Spleen (tissue), 11 donors: ENCODE data around the gene SPATA19. TPM values are rescaled to one million over a fixed set of nuclear protein-coding genes. Genes with fewer than 3 reads are reported as not detected.
A peak's percentile ranks its signal among the peaks of the same experiment; 100 is the strongest.

Experiments
- DNase-seq: peaks from one replicate; pipeline ENCODE4 v3.0.0-alpha.2; 2020
- H3K27ac ChIP-seq, 8 donors: fragments of 200-600 bp; sonication (generic) in 7 of 8; 1 replicate in 4 of 8; 2 replicates in 4 of 8; pipeline versions ENCODE4 v1.5.0 to v1.8.0; 2016 to 2021; ENCODE audit warnings: inconsistent platforms in 4 of 8, mild to moderate bottlenecking in 4 of 8, moderate library complexity in 1 of 8
- H3K27me3 ChIP-seq, 7 donors: fragments of 200-600 bp; sonication (generic) in 6 of 7; replicated peaks in 1 of 7; 1 replicate in 4 of 7; 2 replicates in 3 of 7; pipeline versions ENCODE4 v1.5.0 to v1.8.0; 2016 to 2021; ENCODE audit warnings: inconsistent platforms in 3 of 7, mild to moderate bottlenecking in 1 of 7
- H3K36me3 ChIP-seq, 6 donors: fragments of 200-600 bp; sonication (generic) in 5 of 6; 1 replicate in 4 of 6; 2 replicates in 2 of 6; pipeline versions ENCODE4 v1.5.0 to v1.8.0; 2016 to 2021; ENCODE audit warnings: inconsistent platforms in 2 of 6
- H3K4me1 ChIP-seq, 6 donors: fragments of 200-600 bp; sonication (generic) in 5 of 6; 1 replicate in 3 of 6; 2 replicates in 3 of 6; pipeline versions ENCODE4 v1.5.0 to v1.8.0; 2016 to 2021; ENCODE audit warnings: inconsistent platforms in 3 of 6
- H3K4me3 ChIP-seq, 8 donors: fragments of 200-600 bp; sonication (generic) in 7 of 8; 1 replicate in 4 of 8; 2 replicates in 4 of 8; pipeline versions ENCODE4 v1.5.0 to v1.8.0; 2016 to 2021; ENCODE audit warnings: inconsistent platforms in 4 of 8, mild to moderate bottlenecking in 4 of 8, moderate library complexity in 2 of 8
- H3K9me3 ChIP-seq, 8 donors: fragments of 200-600 bp; sonication (generic) in 7 of 8; 1 replicate in 4 of 8; 2 replicates in 4 of 8; pipeline versions ENCODE4 v1.5.0 to v1.8.0; 2016 to 2021; ENCODE audit warnings: inconsistent platforms in 4 of 8
- CTCF ChIP-seq, 11 experiments: fragments of 200-600 bp in 7 of 11; fragments of 450-650 bp in 4 of 11; sonication (generic) in 4 of 11; IDR thresholded peaks in 8 of 11; conservative IDR thresholded peaks in 3 of 11; 1 replicate in 7 of 11; 2 replicates in 4 of 11; pipeline versions ENCODE4 v1.4.0 to v1.8.0; 2016 to 2021; ENCODE audit warnings: antibody characterized with exemption in 11 of 11, inconsistent platforms in 4 of 11, mild to moderate bottlenecking in 1 of 11
- POLR2A ChIP-seq, 3 donors: fragments of 450-650 bp; IDR thresholded peaks; one replicate each; pipeline ENCODE4 v1.5.1; 2017; ENCODE audit warnings: antibody characterized with exemption in 3 of 3, mild to moderate bottlenecking in 1 of 3
- POLR2AphosphoS5 ChIP-seq, 3 donors: sonication (generic); formaldehyde crosslinking; IDR thresholded peaks; one replicate each; pipeline ENCODE4 v1.5.1; 2017; ENCODE audit warnings: antibody characterized with exemption in 3 of 3
- WGBS, 5 donors: extraction: QIAGEN DNeasy Blood & Tissue Kit in 3 of 5; methylation state at CpG; one replicate each; pipeline versions ENCODE4 v1.1.5 to v1.1.7; 2013 to 2018; 5-methylcytosine and 5-hydroxymethylcytosine counted together
- intact Hi-C: fragments of 100-400 bp; cut with DNase I; formaldehyde crosslinking; loops from one replicate; pipeline ENCODE4 v1.15.0; 2023; ENCODE audit warnings: low total_unique reads
- polyA plus RNA-seq, 3 donors: library from polyadenylated mRNA; stranded (reverse); fragments of 200-250 nt; gene quantifications; one replicate each; pipeline ENCODE4 v1.2.1, GENCODE V29; 2013
- total RNA-seq, 7 donors: library from RNA; depleted of rRNA in 3 of 7; stranded (reverse); fragments of >200 nt in 3 of 7; fragmentation: NEBNext Ultra II Directional in 4 of 7; extraction: Animal tissue kit (Norgen Biotek cat#: 25700) in 4 of 7; gene quantifications; one replicate each; pipeline versions ENCODE4 v1.1.0 to v1.2.1, GENCODE V29; 2016 to 2021
- donor health status: healthy with polysubstance abuse.
- donor health status: DM: no; HTN: no; CAD: no; lungs with moderate emphysema.
- donor health status: DM: no; HTN: no; CAD: no.
- donor health status: Bipolar disorder and iron deficiency.
- donor health status: healthy.
- donor health status: DM: no; HTN: no; CAD: no.
- donor health status: DM: yes; HTN: yes; CAD: no.

Gene SPATA19
- total and polyA plus RNA-seq, 10 donors = 0.15 TPM; not detected in 9

- Histone ChIP-seq H3K36me3 (no peaks in the 10 kb centered on the region), H3K27ac (no peak overlapping the region), H3K27me3 (peaks cover 0 to 21% (median 4%) of the 10 kb centered on the region in 7 donors), H3K4me3 (no peak overlapping the region), H3K9me3 (peaks cover 0 to 11% (median 6%) of the 10 kb centered on the region in 8 donors), H3K4me1 (no peaks in the 10 kb centered on the region)
- 47 to 59% (median 52%) methylated on average over 12 of the region's 12 CpGs for WGBS, 5 donors
- no peak for DNase-seq
- intact Hi-C loops = loop anchor here (5.0 to 10.0 kb wide), 3 partner anchors 671 to 754 kb away; no protein-coding TSS in a partner anchor
- TF ChIP-seq POLR2AphosphoS5 (IDR thresholded peaks at IDR 0.05) = no peak
- peak in 2 of 11 experiments; percentile 26 to 40 for TF ChIP-seq CTCF (IDR thresholded peaks at IDR 0.05 in 8 of 11, conservative IDR thresholded peaks at IDR 0.05 in 3 of 11)
Observed at GRCh38 chr11:133835593-133836548, 9.4 kb downstream of the SPATA19 start.

GRCh38 chr11:133834682-133835592, 10.4 kb downstream of the SPATA19 start:
- intact Hi-C loops = loop anchor here (5.0 to 10.0 kb wide), 3 partner anchors 670 to 753 kb away; no protein-coding TSS in a partner anchor
- Histone ChIP-seq H3K36me3 (no peaks in the 10 kb centered on the region), H3K27ac (no peak overlapping the region), H3K4me3 (no peak overlapping the region), H3K9me3 (peaks cover 0 to 11% (median 6%) of the 10 kb centered on the region in 8 donors), H3K27me3 (peaks cover 0 to 21% (median 4%) of the 10 kb centered on the region in 7 donors), H3K4me1 (no peaks in the 10 kb centered on the region)
- TF ChIP-seq POLR2AphosphoS5 (IDR thresholded peaks at IDR 0.05) (no peak), CTCF (IDR thresholded peaks at IDR 0.05 in 8 of 11, conservative IDR thresholded peaks at IDR 0.05 in 3 of 11) (peak; percentile 13 to 77 (median 65))
- no peak for DNase-seq
- WGBS, 5 donors = 38 to 44% (median 41%) methylated on average over 11 of the region's 11 CpGs

GRCh38 chr11:133833898-133834681, 11.2 kb downstream of the SPATA19 start:
- H3K4me3 ChIP-seq = no peak overlapping the region
- WGBS, 5 donors = 88 to 93% (median 90%) methylated on average over 17 of the region's 17 CpGs
- H3K4me1 ChIP-seq = no peaks in the 10 kb centered on the region
- H3K27ac ChIP-seq = no peak overlapping the region
- peaks cover 0 to 21% (median 4%) of the 10 kb centered on the region in 7 donors for H3K27me3 ChIP-seq
- peaks cover 0 to 11% (median 6%) of the 10 kb centered on the region in 8 donors for H3K9me3 ChIP-seq
- TF ChIP-seq CTCF (IDR thresholded peaks at IDR 0.05 in 8 of 11, conservative IDR thresholded peaks at IDR 0.05 in 3 of 11) (no peak), POLR2AphosphoS5 (IDR thresholded peaks at IDR 0.05) (no peak), POLR2A (IDR thresholded peaks at IDR 0.05) (no peak)
- intact Hi-C loops = loop anchor here (10.0 kb wide), 2 partner anchors 669 to 699 kb away; no protein-coding TSS in a partner anchor
- DNase-seq = peak; percentile 69
- H3K36me3 ChIP-seq = no peaks in the 10 kb centered on the region
